Sigmoid colon (tissue), 4 donors: ENCODE results near the gene IGSF10.

ENCODE experiments used
- EP300 ChIP-seq, 4 donors: sonication (generic); formaldehyde crosslinking; IDR thresholded peaks; one replicate each; pipeline ENCODE4 v1.6.1; 2017; ENCODE audit warnings: antibody characterized with exemption in 4 of 4
- POLR2A ChIP-seq, 2 donors: fragments of 450-650 bp; IDR thresholded peaks; one replicate each; pipeline ENCODE4 v1.6.1; 2016; ENCODE audit warnings: antibody characterized with exemption in 2 of 2, mild to moderate bottlenecking in 2 of 2, moderate library complexity in 2 of 2
- POLR2AphosphoS5 ChIP-seq, 4 donors: sonication (generic); formaldehyde crosslinking; IDR thresholded peaks; one replicate each; pipeline ENCODE4 v1.6.1; 2017; ENCODE audit warnings: antibody characterized with exemption in 4 of 4
- TF ChIP-seq, protein P1 (sequence below), 4 experiments: fragments of 450-650 bp in 3 of 4; fragments of 200-600 bp in 1 of 4; IDR thresholded peaks; one replicate each; pipeline ENCODE4 v1.5.1; 2016 to 2019; ENCODE audit warnings: antibody characterized with exemption in 4 of 4, mild to moderate bottlenecking in 3 of 4, moderate library complexity in 2 of 4

GRCh38 chr3:151430821-151431484 is 29.9 kb downstream of the IGSF10 start:
- TF ChIP-seq, protein P1, sequence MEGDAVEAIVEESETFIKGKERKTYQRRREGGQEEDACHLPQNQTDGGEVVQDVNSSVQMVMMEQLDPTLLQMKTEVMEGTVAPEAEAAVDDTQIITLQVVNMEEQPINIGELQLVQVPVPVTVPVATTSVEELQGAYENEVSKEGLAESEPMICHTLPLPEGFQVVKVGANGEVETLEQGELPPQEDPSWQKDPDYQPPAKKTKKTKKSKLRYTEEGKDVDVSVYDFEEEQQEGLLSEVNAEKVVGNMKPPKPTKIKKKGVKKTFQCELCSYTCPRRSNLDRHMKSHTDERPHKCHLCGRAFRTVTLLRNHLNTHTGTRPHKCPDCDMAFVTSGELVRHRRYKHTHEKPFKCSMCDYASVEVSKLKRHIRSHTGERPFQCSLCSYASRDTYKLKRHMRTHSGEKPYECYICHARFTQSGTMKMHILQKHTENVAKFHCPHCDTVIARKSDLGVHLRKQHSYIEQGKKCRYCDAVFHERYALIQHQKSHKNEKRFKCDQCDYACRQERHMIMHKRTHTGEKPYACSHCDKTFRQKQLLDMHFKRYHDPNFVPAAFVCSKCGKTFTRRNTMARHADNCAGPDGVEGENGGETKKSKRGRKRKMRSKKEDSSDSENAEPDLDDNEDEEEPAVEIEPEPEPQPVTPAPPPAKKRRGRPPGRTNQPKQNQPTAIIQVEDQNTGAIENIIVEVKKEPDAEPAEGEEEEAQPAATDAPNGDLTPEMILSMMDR (IDR thresholded peaks at IDR 0.05), result no peak
- TF ChIP-seq POLR2A (IDR thresholded peaks at IDR 0.05) (no peak), POLR2AphosphoS5 (IDR thresholded peaks at IDR 0.05) (no peak), EP300 (IDR thresholded peaks at IDR 0.05) (no peak)
